ENCODE data around the gene BRF1. TPM values are rescaled to one million over a fixed set of nuclear protein-coding genes. Genes with fewer than 3 reads are reported as not detected.
A peak's percentile ranks its signal among the peaks of the same experiment; 100 is the strongest.

The BRF1 gene
- polyA plus RNA-seq, 4 donors = 18.4 to 28.0 (median 20.2) TPM

DNA sequence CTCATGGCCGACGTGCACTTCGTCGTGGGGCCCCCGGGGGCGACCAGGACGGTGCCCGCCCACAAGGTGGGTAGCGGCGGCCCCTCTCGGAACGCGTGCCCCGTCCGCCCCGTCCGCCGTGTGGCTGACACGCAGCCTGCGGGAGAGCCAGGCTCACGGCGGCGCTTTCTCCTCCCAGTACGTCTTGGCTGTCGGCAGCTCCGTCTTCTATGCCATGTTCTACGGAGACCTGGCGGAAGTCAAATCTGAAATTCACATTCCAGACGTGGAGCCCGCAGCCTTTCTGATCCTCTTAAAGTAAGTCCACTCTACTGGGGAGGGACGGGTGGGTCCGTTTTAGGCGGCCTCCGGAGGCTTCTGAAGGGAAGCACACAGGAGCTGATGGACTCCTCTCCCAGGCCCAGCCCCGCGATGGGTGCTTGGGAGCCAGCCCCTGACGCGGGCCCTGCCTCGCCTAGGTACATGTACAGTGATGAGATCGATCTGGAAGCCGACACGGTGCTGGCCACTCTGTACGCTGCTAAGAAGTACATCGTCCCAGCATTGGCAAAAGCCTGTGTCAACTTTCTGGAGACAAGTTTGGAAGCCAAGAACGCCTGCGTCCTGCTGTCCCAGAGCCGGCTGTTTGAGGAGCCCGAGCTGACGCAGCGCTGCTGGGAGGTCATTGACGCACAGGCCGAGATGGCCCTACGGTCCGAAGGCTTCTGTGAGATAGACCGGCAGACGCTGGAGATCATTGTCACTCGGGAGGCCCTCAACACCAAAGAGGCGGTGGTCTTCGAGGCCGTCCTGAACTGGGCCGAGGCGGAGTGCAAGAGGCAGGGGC is 51.4 kb downstream of the BRF1 start:
- Histone ChIP-seq H3K27me3 (ENCODE audit: control insufficient read depth in 3 of 3, insufficient read depth in 3 of 3, low read length in 3 of 3) (no peaks in the 10 kb centered on the region), H3K27ac (ENCODE audit: low read depth in 1 of 3, low read length in 2 of 3) (peak overlapping the region; percentile 38 to 96 (median 90)), H3K4me3 (ENCODE audit: low read depth in 1 of 3, low read length in 3 of 3) (peak overlapping the region; percentile 25 to 83 (median 70)), H3K4me1 (ENCODE audit: control insufficient read depth in 3 of 3, insufficient read depth in 2 of 3, low read depth in 1 of 3, low read length in 2 of 3) (peaks cover 0 to 9% (median 6%) of the 10 kb centered on the region in 3 donors), H3K36me3 (ENCODE audit: control insufficient read depth in 3 of 3, insufficient read depth in 2 of 3, low read depth in 1 of 3, low read length in 3 of 3) (peaks cover 0 to 56% (median 2%) of the 10 kb centered on the region in 3 donors), H3K9me3 (ENCODE audit: control insufficient read depth in 2 of 2, insufficient read depth in 1 of 2, low read depth in 1 of 2, low read length in 1 of 2) (no peaks in the 10 kb centered on the region)
- DNase-seq = peak; percentile 24 to 77
- 35 to 49% (median 47%) methylated on average over 62 of the region's 62 CpGs for WGBS, 3 donors
- no peak for FAIRE-seq

DNA sequence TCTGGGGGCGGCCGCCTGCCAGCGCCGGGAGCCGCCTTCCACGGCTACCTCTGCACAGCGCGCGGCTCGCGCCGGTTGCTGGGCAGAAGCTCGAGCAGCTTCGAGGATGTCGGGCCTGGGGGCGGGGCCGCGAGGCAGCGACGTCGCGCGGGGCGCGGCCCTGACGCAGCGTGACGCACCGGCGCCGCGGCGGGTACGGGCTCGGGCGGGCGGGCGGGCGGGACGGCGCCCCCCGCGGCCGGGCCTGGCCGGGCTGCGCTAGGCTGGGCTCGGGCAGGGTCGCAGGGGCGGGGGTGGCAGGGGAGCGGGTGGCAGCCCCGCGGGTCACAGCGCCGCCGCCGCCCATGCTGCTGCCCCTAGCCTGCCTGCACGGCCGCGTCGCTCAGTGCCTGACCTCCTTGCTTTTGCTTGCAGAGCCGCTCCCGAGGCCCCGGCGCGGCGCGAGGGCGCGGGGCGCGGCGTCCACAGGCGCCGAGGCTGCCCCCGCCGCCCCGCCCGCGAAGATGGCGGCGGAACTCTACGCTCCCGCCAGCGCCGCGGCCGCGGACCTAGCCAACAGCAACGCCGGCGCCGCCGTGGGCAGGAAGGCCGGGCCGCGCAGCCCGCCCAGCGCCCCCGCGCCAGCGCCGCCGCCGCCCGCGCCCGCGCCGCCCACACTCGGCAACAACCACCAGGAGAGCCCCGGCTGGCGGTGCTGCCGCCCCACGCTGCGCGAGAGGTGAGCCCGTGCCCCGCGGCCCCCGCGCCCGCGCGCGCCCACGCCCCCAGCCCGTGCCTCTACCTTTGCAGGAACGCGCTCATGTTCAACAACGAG is 52.2 kb downstream of the BRF1 start, which contains the start of gene BTBD6:
BTBD6 (plus strand) TSS at position 166 of the 814 bp plus-strand sequence; CDS start at position 345, 179 bp downstream.
- Histone ChIP-seq H3K27me3 (ENCODE audit: control insufficient read depth in 3 of 3, insufficient read depth in 3 of 3, low read length in 3 of 3) (no peaks in the 10 kb centered on the region), H3K36me3 (ENCODE audit: control insufficient read depth in 3 of 3, insufficient read depth in 2 of 3, low read depth in 1 of 3, low read length in 3 of 3) (peaks cover 0 to 60% (median 2%) of the 10 kb centered on the region in 3 donors), H3K27ac (ENCODE audit: low read depth in 1 of 3, low read length in 2 of 3) (peak within 1 kb of the TSS; percentile 72 to 96 (median 90)), H3K9me3 (ENCODE audit: control insufficient read depth in 2 of 2, insufficient read depth in 1 of 2, low read depth in 1 of 2, low read length in 1 of 2) (no peaks in the 10 kb centered on the region), H3K4me1 (ENCODE audit: control insufficient read depth in 3 of 3, insufficient read depth in 2 of 3, low read depth in 1 of 3, low read length in 2 of 3) (peaks cover 0 to 9% (median 6%) of the 10 kb centered on the region in 3 donors), H3K4me3 (ENCODE audit: low read depth in 1 of 3, low read length in 3 of 3) (peak within 1 kb of the TSS; percentile 62 to 83 (median 70))
- 0 to 6% (median 1%) methylated on average over 63 to 130 of the region's 130 CpGs for WGBS, 3 donors
- peak; percentile 85 to 95 for DNase-seq
- no peak for FAIRE-seq

DNA sequence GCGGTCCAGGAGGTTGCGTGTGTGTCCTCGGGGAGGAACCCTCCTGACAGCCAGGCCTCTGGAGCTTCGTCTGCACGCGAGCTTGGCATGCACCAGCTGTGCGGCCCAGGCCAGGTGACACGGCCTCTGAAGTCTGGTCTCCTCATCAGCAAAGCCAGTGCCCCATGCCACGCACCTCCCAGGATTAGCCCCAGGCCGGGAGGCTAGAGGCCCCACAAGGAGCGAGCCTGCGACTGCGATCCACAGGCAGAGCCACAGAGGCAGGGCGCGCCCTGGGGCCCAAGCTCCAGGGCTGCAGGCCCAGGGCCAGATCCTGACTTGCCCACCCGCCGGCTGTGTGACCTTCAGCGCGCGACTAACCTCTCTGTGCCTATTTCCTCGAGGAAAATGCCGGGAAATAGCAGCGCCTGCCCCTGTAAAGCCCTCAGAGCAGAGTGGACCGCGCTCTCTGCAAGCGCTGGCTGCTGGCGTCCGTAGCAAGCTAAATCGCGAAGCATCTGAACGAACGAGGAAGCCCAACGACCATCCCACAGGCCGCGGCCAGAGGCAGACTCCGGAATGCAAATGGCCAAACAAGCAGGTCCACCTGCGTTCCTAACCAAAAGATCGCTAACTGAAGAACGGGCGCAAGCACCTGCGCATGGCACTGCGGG is 53.0 kb downstream of the BRF1 start:
- FAIRE-seq (no peak), DNase-seq (no peak)
- WGBS, 3 donors = 37 to 42% (median 41%) methylated on average over 38 to 42 of the region's 42 CpGs

DNA sequence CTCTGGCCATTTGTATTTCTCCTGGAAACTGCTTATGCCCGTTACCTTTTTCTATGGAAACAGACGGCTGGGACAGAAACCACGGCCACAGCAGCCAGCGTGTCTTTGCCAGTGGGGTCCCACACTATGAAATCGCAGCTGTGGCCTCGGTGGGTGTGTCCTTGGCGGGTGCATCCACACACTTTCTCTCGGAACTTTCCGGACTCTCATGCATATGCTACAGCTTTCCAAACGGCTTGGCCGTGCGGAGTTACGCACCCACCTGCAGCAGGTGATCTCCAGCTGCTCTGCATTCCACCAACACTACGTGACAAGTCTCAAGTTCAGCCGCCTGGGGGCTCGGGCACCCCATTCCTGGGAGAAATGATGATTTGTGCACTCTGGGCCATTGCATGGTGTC is 53.8 kb downstream of the BRF1 start:
- Histone ChIP-seq H3K36me3 (ENCODE audit: control insufficient read depth in 3 of 3, insufficient read depth in 2 of 3, low read depth in 1 of 3, low read length in 3 of 3) (peaks cover 0 to 52% (median 2%) of the 10 kb centered on the region in 3 donors), H3K4me3 (ENCODE audit: low read depth in 1 of 3, low read length in 3 of 3) (no peak overlapping the region), H3K4me1 (ENCODE audit: control insufficient read depth in 3 of 3, insufficient read depth in 2 of 3, low read depth in 1 of 3, low read length in 2 of 3) (peaks cover 0 to 9% (median 6%) of the 10 kb centered on the region in 3 donors), H3K9me3 (ENCODE audit: control insufficient read depth in 2 of 2, insufficient read depth in 1 of 2, low read depth in 1 of 2, low read length in 1 of 2) (no peaks in the 10 kb centered on the region), H3K27ac (ENCODE audit: low read depth in 1 of 3, low read length in 2 of 3) (no peak overlapping the region), H3K27me3 (ENCODE audit: control insufficient read depth in 3 of 3, insufficient read depth in 3 of 3, low read length in 3 of 3) (no peaks in the 10 kb centered on the region)
- no peak for DNase-seq
- WGBS, 3 donors = 94 to 95% (median 94%) methylated on average over 16 of the region's 16 CpGs
- FAIRE-seq = no peak

More for the DNA sequence above, 53.0 kb downstream of the BRF1 start:
- H3K27me3 ChIP-seq (ENCODE audit: control insufficient read depth in 3 of 3, insufficient read depth in 3 of 3, low read length in 3 of 3) = no peaks in the 10 kb centered on the region
- peak overlapping the region; percentile 36 to 83 (median 62) for H3K4me3 ChIP-seq (ENCODE audit: low read depth in 1 of 3, low read length in 3 of 3)
- peaks cover 0 to 54% (median 2%) of the 10 kb centered on the region in 3 donors for H3K36me3 ChIP-seq (ENCODE audit: control insufficient read depth in 3 of 3, insufficient read depth in 2 of 3, low read depth in 1 of 3, low read length in 3 of 3)
- peak overlapping the region; percentile 65 to 86 (median 72) for H3K27ac ChIP-seq (ENCODE audit: low read depth in 1 of 3, low read length in 2 of 3)
- H3K4me1 ChIP-seq (ENCODE audit: control insufficient read depth in 3 of 3, insufficient read depth in 2 of 3, low read depth in 1 of 3, low read length in 2 of 3) = peaks cover 0 to 9% (median 6%) of the 10 kb centered on the region in 3 donors
- no peaks in the 10 kb centered on the region for H3K9me3 ChIP-seq (ENCODE audit: control insufficient read depth in 2 of 2, insufficient read depth in 1 of 2, low read depth in 1 of 2, low read length in 1 of 2)

DNA sequence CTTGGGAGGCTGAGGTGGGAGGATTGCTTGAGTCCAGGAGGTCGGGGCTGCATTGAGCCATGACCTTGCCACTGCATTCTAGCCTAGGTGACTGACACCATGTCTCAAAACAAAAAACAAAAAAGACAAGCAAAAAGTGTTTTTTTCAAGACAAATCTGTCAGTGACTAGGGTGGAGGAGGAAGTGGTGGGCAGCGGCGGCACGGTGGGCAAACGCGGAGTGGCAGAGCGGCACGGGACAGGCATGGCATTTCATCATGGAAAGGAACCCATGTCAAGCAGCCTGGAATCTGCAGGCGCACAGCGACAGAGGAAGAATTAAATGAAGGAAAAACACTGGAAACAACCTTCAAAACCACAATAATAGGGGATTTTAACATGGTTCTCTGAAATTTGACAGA is 56.5 kb downstream of the BRF1 start:
- FAIRE-seq (no peak), DNase-seq (no peak)
- Histone ChIP-seq H3K9me3 (ENCODE audit: control insufficient read depth in 2 of 2, insufficient read depth in 1 of 2, low read depth in 1 of 2, low read length in 1 of 2) (no peaks in the 10 kb centered on the region), H3K27me3 (ENCODE audit: control insufficient read depth in 3 of 3, insufficient read depth in 3 of 3, low read length in 3 of 3) (no peaks in the 10 kb centered on the region), H3K4me3 (ENCODE audit: low read depth in 1 of 3, low read length in 3 of 3) (no peak overlapping the region), H3K36me3 (ENCODE audit: control insufficient read depth in 3 of 3, insufficient read depth in 2 of 3, low read depth in 1 of 3, low read length in 3 of 3) (peaks cover 0 to 38% (median 0%) of the 10 kb centered on the region in 3 donors), H3K27ac (ENCODE audit: low read depth in 1 of 3, low read length in 2 of 3) (no peak overlapping the region), H3K4me1 (ENCODE audit: control insufficient read depth in 3 of 3, insufficient read depth in 2 of 3, low read depth in 1 of 3, low read length in 2 of 3) (peaks cover 0 to 6% (median 6%) of the 10 kb centered on the region in 3 donors)
- WGBS, 3 donors = 82 to 95% (median 95%) methylated on average over 10 of the region's 10 CpGs

DNA sequence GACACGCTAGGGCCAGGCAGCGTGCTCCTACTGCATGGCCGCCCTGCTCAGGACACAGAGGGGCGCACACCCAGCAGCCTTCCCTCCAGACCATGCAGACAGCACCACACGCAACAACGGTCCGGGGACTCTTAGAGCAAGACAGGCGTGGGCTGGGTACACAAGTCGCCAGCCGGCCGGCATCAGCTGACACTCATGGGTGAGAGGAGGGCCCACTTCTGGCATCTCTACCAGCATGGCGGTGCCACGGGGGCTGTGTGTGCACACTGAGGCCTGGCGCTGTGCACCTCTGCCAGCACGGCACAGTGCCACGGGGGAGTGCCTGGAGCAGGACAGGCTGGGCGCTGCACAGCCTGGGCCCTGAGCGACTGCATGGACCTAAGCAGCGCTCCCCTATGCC is 59.2 kb downstream of the BRF1 start:
- no peaks in the 10 kb centered on the region for H3K27me3 ChIP-seq (ENCODE audit: control insufficient read depth in 3 of 3, insufficient read depth in 3 of 3, low read length in 3 of 3)
- H3K4me3 ChIP-seq (ENCODE audit: low read depth in 1 of 3, low read length in 3 of 3) = no peak overlapping the region
- WGBS, 3 donors = 90 to 97% (median 94%) methylated on average over 18 to 19 of the region's 19 CpGs
- no peak overlapping the region for H3K27ac ChIP-seq (ENCODE audit: low read depth in 1 of 3, low read length in 2 of 3)
- DNase-seq = no peak
- no peak for FAIRE-seq
- peaks cover 0 to 27% (median 0%) of the 10 kb centered on the region in 3 donors for H3K36me3 ChIP-seq (ENCODE audit: control insufficient read depth in 3 of 3, insufficient read depth in 2 of 3, low read depth in 1 of 3, low read length in 3 of 3)
- no peaks in the 10 kb centered on the region for H3K4me1 ChIP-seq (ENCODE audit: control insufficient read depth in 3 of 3, insufficient read depth in 2 of 3, low read depth in 1 of 3, low read length in 2 of 3)
- H3K9me3 ChIP-seq (ENCODE audit: control insufficient read depth in 2 of 2, insufficient read depth in 1 of 2, low read depth in 1 of 2, low read length in 1 of 2) = no peaks in the 10 kb centered on the region

DNA sequence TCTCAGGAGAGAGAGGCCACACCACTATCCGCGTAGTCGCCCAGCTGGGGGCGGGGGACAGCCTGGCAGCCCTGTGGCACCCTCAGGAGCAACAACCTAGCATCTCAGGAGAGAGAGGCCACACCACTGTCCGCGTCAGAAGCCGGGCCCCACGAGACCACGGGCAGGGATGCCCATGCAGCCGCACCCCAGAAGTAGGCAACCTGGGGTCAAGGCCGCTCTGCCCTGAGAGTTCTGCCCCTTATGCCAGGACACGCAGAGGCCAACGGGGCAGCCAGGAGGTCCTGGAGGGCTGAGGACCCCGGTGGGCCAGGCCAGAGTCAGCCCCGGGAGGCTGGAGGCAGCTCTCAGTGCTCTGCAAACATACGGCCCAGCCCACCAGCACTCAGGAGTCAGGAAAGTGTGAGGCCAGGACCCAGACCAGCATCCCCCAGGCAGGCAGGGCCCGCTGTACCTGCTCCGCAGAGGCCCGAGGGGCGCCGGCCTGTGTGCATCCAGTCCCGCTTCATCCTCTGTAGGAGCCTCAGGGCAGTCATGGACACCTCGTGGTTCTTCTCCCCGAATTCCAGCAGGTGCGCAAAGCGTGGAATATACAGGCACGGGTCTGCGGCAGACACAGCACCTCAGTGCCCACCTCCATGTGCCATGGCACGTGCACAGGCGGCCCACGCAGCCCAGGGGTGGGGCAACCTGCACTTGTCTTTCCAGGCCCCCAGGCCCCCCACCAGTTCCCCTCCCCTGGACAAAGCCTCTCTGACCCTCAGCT is 59.8 kb downstream of the BRF1 start:
- Histone ChIP-seq H3K27ac (ENCODE audit: low read depth in 1 of 3, low read length in 2 of 3) (no peak overlapping the region), H3K4me3 (ENCODE audit: low read depth in 1 of 3, low read length in 3 of 3) (no peak overlapping the region), H3K9me3 (ENCODE audit: control insufficient read depth in 2 of 2, insufficient read depth in 1 of 2, low read depth in 1 of 2, low read length in 1 of 2) (no peaks in the 10 kb centered on the region), H3K4me1 (ENCODE audit: control insufficient read depth in 3 of 3, insufficient read depth in 2 of 3, low read depth in 1 of 3, low read length in 2 of 3) (no peaks in the 10 kb centered on the region), H3K27me3 (ENCODE audit: control insufficient read depth in 3 of 3, insufficient read depth in 3 of 3, low read length in 3 of 3) (no peaks in the 10 kb centered on the region), H3K36me3 (ENCODE audit: control insufficient read depth in 3 of 3, insufficient read depth in 2 of 3, low read depth in 1 of 3, low read length in 3 of 3) (peaks cover 0 to 27% (median 0%) of the 10 kb centered on the region in 3 donors)
- 95 to 97% (median 96%) methylated on average over 24 to 28 of the region's 31 CpGs for WGBS, 3 donors
- DNase-seq (no peak), FAIRE-seq (no peak)

Measured in small intestine (tissue), 7 donors.